IMR-90 (cell line): ENCODE results near the gene ZBTB47. TPM values are rescaled to one million over a fixed set of nuclear protein-coding genes. Genes with fewer than 3 reads are reported as not detected.
A peak's percentile ranks its signal among the peaks of the same experiment; 100 is the strongest.

Source experiments
- ATAC-seq: fragments of 200-7000 bp; cut with Tn5 transposase; 2 replicates; pipeline ENCODE4 v1.9.1; 2020; ENCODE audit warnings: low read depth, mild to moderate bottlenecking, moderate library complexity
- BruUV-seq: library from RNA; stranded (reverse); fragments of 400-500 nt; replicated peaks from 2 replicates; lab custom pipeline; 2021; lab: Mats Ljungman, UMichigan
- CTCF ChIA-PET: fragments of 300-600 bp; formaldehyde crosslinking; extraction: SDS; loops from one replicate; lab custom pipeline; 2021; ENCODE audit warnings: antibody characterized with exemption; lab: Yijun Ruan, JAX
- POLR2A ChIA-PET: fragments of 300-600 bp; sonication (Branson Sonifier 250); formaldehyde crosslinking; loops from one replicate; lab custom pipeline; 2022; ENCODE audit warnings: antibody characterized with exemption; ENCODE audit not compliant: unreplicated experiment; lab: Charles Lee
- DNase-seq: peaks from one replicate; pipeline ENCODE4 v3.0.0; 2013
- H2AFZ ChIP-seq: replicated peaks from 2 replicates; pipeline ENCODE3; 2013; ENCODE audit warnings: low read length, mild to moderate bottlenecking; ENCODE audit not compliant: poor library complexity
- H2AK5ac ChIP-seq: 2 replicates; pipeline ENCODE4 v1.6.1; 2013; ENCODE audit warnings: low read depth, low read length, inconsistent platforms
- H2AK9ac ChIP-seq: replicated peaks from 2 replicates; pipeline ENCODE3; 2013; ENCODE audit warnings: mild to moderate bottlenecking, low read depth, low read length, moderate library complexity; ENCODE audit not compliant: poor library complexity
- H2BK120ac ChIP-seq: 2 replicates; pipeline ENCODE4 v1.6.1; 2013; ENCODE audit warnings: low read depth, low read length, inconsistent platforms
- H2BK15ac ChIP-seq: 3 replicates; pipeline ENCODE4 v1.6.1; 2013; ENCODE audit warnings: low read depth, low read length, inconsistent platforms
- H2BK20ac ChIP-seq: 2 replicates; pipeline ENCODE4 v1.6.1; 2013; ENCODE audit warnings: low read depth, mild to moderate bottlenecking, inconsistent platforms, low read length, moderate library complexity
- H2BK5ac ChIP-seq: 2 replicates; pipeline ENCODE4 v1.6.1; 2013; ENCODE audit warnings: mild to moderate bottlenecking, low read depth, low read length, inconsistent platforms; ENCODE audit not compliant: poor library complexity, severe bottlenecking
- H3K14ac ChIP-seq: replicated peaks from 2 replicates; pipeline ENCODE4 v1.6.1; 2013; ENCODE audit warnings: low read depth, low read length, inconsistent platforms
- H3K18ac ChIP-seq: 2 replicates; pipeline ENCODE4 v1.6.1; 2013; ENCODE audit warnings: low read depth, low read length, control low read depth
- H3K23ac ChIP-seq: 2 replicates; pipeline ENCODE4 v1.6.1; 2013; ENCODE audit warnings: low read depth, low read length, inconsistent platforms
- H3K27ac ChIP-seq: 2 replicates; pipeline ENCODE4 v1.5.1; 2013; ENCODE audit warnings: mild to moderate bottlenecking, control low read depth, low read length; ENCODE audit not compliant: insufficient read depth
- H3K27me3 ChIP-seq: 2 replicates; pipeline ENCODE4 v1.6.1; 2013; ENCODE audit warnings: low read length; ENCODE audit not compliant: control insufficient read depth, insufficient read depth
- H3K36me3 ChIP-seq: 2 replicates; pipeline ENCODE4 v1.6.1; 2013; ENCODE audit warnings: low read length, mixed read lengths; ENCODE audit not compliant: control insufficient read depth, insufficient read depth
- H3K4ac ChIP-seq: 2 replicates; pipeline ENCODE4 v1.6.1; 2013; ENCODE audit warnings: low read depth, low read length, inconsistent platforms
- H3K4me1 ChIP-seq: 2 replicates; pipeline ENCODE4 v1.6.1; 2013; ENCODE audit warnings: low read length, mixed read lengths; ENCODE audit not compliant: control insufficient read depth, insufficient read depth
- H3K4me2 ChIP-seq: 2 replicates; pipeline ENCODE4 v1.6.1; 2013; ENCODE audit warnings: low read depth, mild to moderate bottlenecking, control low read depth, low read length, moderate library complexity
- H3K4me3 ChIP-seq: 2 replicates; pipeline ENCODE4 v1.5.1; 2013; ENCODE audit warnings: low read depth, mild to moderate bottlenecking, control low read depth, low read length, moderate library complexity; ENCODE audit not compliant: insufficient read depth
- H3K56ac ChIP-seq: 2 replicates; pipeline ENCODE4 v1.6.1; 2013; ENCODE audit warnings: low read length, inconsistent platforms; ENCODE audit not compliant: insufficient read depth; ENCODE audit errors: extremely low read depth
- H3K79me1 ChIP-seq, 2 experiments: 2 replicates each; pipeline ENCODE4 v1.6.1; 2013; ENCODE audit warnings: low read length in 2 of 2, inconsistent platforms in 1 of 2, low read depth in 1 of 2
- H3K9ac ChIP-seq: 2 replicates; pipeline ENCODE4 v1.6.1; 2013; ENCODE audit warnings: low read depth, low read length, control low read depth
- H3K9me1 ChIP-seq: 2 replicates; pipeline ENCODE4 v1.6.1; 2013; ENCODE audit warnings: low read length, inconsistent platforms; ENCODE audit not compliant: insufficient read depth
- H3K9me3 ChIP-seq: 2 replicates; pipeline ENCODE4 v1.6.1; 2013; ENCODE audit warnings: low read length; ENCODE audit not compliant: control insufficient read depth, insufficient read depth
- H4K20me1 ChIP-seq: 2 replicates; pipeline ENCODE4 v1.6.1; 2013; ENCODE audit warnings: low read length, inconsistent platforms; ENCODE audit not compliant: insufficient read depth
- H4K5ac ChIP-seq: 2 replicates; pipeline ENCODE4 v1.6.1; 2013; ENCODE audit warnings: mild to moderate bottlenecking, low read depth, low read length, control low read depth
- H4K8ac ChIP-seq, 2 experiments: 2 replicates each; pipeline ENCODE4 v1.6.1; 2013; ENCODE audit warnings: low read depth in 2 of 2, low read length in 2 of 2, control low read depth in 1 of 2, inconsistent platforms in 1 of 2
- H4K91ac ChIP-seq: 2 replicates; pipeline ENCODE4 v1.6.1; 2013; ENCODE audit warnings: low read depth, low read length, inconsistent platforms; ENCODE audit not compliant: insufficient read depth
- BHLHE40 ChIP-seq: fragments of 150-350 bp; IDR thresholded peaks from 2 replicates; pipeline ENCODE4 v1.6.1; 2016; ENCODE audit warnings: mild to moderate bottlenecking, low read depth, low read length
- CHD1 ChIP-seq: IDR thresholded peaks from 2 replicates; pipeline ENCODE4 v1.6.1; 2012; ENCODE audit warnings: low read depth, low read length, improper control_type of control experiment
- MAFK ChIP-seq: IDR thresholded peaks from 2 replicates; pipeline ENCODE4 v1.6.1; 2012; ENCODE audit warnings: low read depth, low read length, improper control_type of control experiment
- MXI1 ChIP-seq: IDR thresholded peaks from 2 replicates; pipeline ENCODE4 v1.6.1; 2012; ENCODE audit warnings: low read depth, mild to moderate bottlenecking, low read length, moderate library complexity, borderline replicate concordance
- RFX5 ChIP-seq: IDR thresholded peaks from 2 replicates; pipeline ENCODE4 v1.8.0; 2012; ENCODE audit warnings: low read depth, mild to moderate bottlenecking, low read length, moderate library complexity
- WGBS, 2 experiments: methylation state at CpG; one replicate each; pipeline versions ENCODE4 v1.1.5 to v1.1.7; 2013; ENCODE audit warnings: missing lambda C conversion rate in 2 of 2; ENCODE audit not compliant: insufficient read length in 1 of 2; ENCODE audit errors: extremely low coverage in 2 of 2; 5-methylcytosine and 5-hydroxymethylcytosine counted together
- dilution Hi-C: fragments of 300-500 bp; cut with HindIII; formaldehyde crosslinking; loops from one replicate; pipeline ENCODE4 v1.14.3; 2018; ENCODE audit warnings: low sequenced_read_pairs; ENCODE audit not compliant: unreplicated experiment
- in situ Hi-C: fragments of 300-500 bp; cut with MboI; formaldehyde crosslinking; loops from 3 replicates; pipeline ENCODE4 v1.14.3; 2019; ENCODE audit warnings: low sequenced_read_pairs, inconsistent platforms, mixed read lengths
- intact Hi-C: fragments of 100-400 bp; cut with micrococcal nuclease; formaldehyde crosslinking; loops from 2 replicates; pipeline ENCODE4 v1.10.0; 2022
- polyA plus RNA-seq, 3 experiments: library from polyadenylated mRNA; depleted of rRNA; stranded (reverse); fragments of >200 nt; gene quantifications; 2 replicates each; pipeline ENCODE4 v1.2.3, GENCODE V29; 2012; ENCODE audit warnings: low replicate concordance in 1 of 3
- total RNA-seq: library from RNA; depleted of rRNA; stranded (reverse); fragments of >200 nt; gene quantifications from 2 replicates; pipeline ENCODE4 v1.2.3, GENCODE V29; 2012

Gene ZBTB47
- total and polyA plus RNA-seq, 2 of the 4 experiments (the other 2 are of a cell fraction): 10.9 to 16.8 TPM

- H2BK20ac ChIP-seq: peak overlapping the region; percentile 32
- H3K4me1 ChIP-seq: peaks cover 35% of the 10 kb centered on the region
- ChIA-PET CTCF (interaction anchor here (1.3 to 2.5 kb wide), 2 partner anchors 11 to 15 kb away, joined by 4 to 5 read pairs; no protein-coding TSS in a partner anchor), POLR2A (no interaction called here)
- H3K4me2 ChIP-seq: peak overlapping the region; percentile 95
- H3K9me1 ChIP-seq: peaks cover 45% of the 10 kb centered on the region
- no peaks in the 10 kb centered on the region for H3K9me3 ChIP-seq
- peak overlapping the region; percentile 88 for H2AK5ac ChIP-seq
- in situ Hi-C loops (no loop called here), dilution Hi-C loops (no loop called here), intact Hi-C loops (loop anchor here (2.0 to 5.0 kb wide), 2 partner anchors 51 to 92 kb away; partner anchors contain the start of gene NKTR)
- TF ChIP-seq MAFK (no peak), BHLHE40 (no peak), RFX5 (no peak), CHD1 (no peak), MXI1 (no peak)
- H3K4me3 ChIP-seq: peak overlapping the region; percentile 70
- ATAC-seq (peak; percentile 2), DNase-seq (no peak)
- H4K20me1 ChIP-seq: peaks cover 32% of the 10 kb centered on the region
- peak overlapping the region; percentile 81 for H3K23ac ChIP-seq
- peak overlapping the region; percentile 88 for H4K91ac ChIP-seq
- peak overlapping the region; percentile 92 for H2AFZ ChIP-seq
- peak overlapping the region; percentile 94 for H2AK9ac ChIP-seq
- H4K5ac ChIP-seq: peak overlapping the region; percentile 28
- no CpG with 5 or more reads among the region's 3 CpGs for WGBS, 2 experiments
- peak overlapping the region; percentile 87 for H3K4ac ChIP-seq
- H3K56ac ChIP-seq: 0 out of 2 replicates have a peak overlapping the region, but pooled peaks have one; percentile 29
- peak overlapping the region; percentile 77 for H3K27ac ChIP-seq
- H3K27me3 ChIP-seq: no peaks in the 10 kb centered on the region
- H3K18ac ChIP-seq: peak overlapping the region; percentile 26
- H3K36me3 ChIP-seq: peaks cover 5% of the 10 kb centered on the region
- no TSS peak for BruUV-seq
- peak overlapping the region; percentile 52 to 83; a peak in 3 of 4 replicates for H4K8ac ChIP-seq
- peaks cover 31 to 80% of the 10 kb centered on the region in 2 experiments for H3K79me1 ChIP-seq
- H2BK120ac ChIP-seq: peak overlapping the region; percentile 68
- peak overlapping the region; percentile 85 for H3K9ac ChIP-seq
- peak overlapping the region; percentile 77 for H2BK5ac ChIP-seq
- peak overlapping the region; percentile 72 for H3K14ac ChIP-seq
- peak overlapping the region; percentile 52; the same call in 1 of the 3 replicates for H2BK15ac ChIP-seq
Observed at GRCh38 chr3:42653303-42653559, 266 bp upstream of the ZBTB47 start.
